Mammary epithelial cell (primary cell): Measurements from ENCODE around the gene KAT6B.

Experiments
- EZH2 ChIP-seq: IDR thresholded peaks from 2 replicates; pipeline ENCODE4 v1.6.1; 2012; ENCODE audit warnings: low read length, inconsistent platforms, borderline replicate concordance
- TF ChIP-seq, protein P1 (sequence below), 2 donors: IDR thresholded peaks in 1 of 2; conservative IDR thresholded peaks in 1 of 2; 2 replicates each; pipeline ENCODE4 v1.5.1; 2011 to 2012; ENCODE audit warnings: inconsistent platforms in 2 of 2, low read length in 2 of 2, mild to moderate bottlenecking in 2 of 2, control low read depth in 1 of 2, low read depth in 1 of 2; ENCODE audit not compliant: insufficient read depth in 1 of 2; ENCODE audit errors: extremely low read depth in 1 of 2

DNA sequence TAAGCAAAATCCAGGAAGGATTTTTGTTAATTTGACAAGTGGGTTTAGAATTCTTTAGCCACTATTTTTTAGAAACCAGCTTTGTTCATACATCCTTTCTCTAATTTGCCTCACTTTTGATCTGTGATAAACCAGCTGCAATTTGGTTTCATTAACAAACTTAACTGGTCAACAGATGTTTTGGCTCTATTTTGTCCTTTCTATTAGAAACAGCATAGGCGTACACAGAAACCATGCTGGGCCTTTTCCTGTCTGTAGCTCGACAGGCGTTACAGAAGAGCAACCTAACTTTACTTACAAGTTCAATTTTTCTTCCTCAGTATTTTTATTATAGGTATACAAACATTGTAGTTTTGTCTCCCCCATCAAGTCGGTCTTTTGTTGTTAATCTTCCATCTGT lies 28.2 kb downstream of the KAT6B start:
- TF ChIP-seq, protein P1, sequence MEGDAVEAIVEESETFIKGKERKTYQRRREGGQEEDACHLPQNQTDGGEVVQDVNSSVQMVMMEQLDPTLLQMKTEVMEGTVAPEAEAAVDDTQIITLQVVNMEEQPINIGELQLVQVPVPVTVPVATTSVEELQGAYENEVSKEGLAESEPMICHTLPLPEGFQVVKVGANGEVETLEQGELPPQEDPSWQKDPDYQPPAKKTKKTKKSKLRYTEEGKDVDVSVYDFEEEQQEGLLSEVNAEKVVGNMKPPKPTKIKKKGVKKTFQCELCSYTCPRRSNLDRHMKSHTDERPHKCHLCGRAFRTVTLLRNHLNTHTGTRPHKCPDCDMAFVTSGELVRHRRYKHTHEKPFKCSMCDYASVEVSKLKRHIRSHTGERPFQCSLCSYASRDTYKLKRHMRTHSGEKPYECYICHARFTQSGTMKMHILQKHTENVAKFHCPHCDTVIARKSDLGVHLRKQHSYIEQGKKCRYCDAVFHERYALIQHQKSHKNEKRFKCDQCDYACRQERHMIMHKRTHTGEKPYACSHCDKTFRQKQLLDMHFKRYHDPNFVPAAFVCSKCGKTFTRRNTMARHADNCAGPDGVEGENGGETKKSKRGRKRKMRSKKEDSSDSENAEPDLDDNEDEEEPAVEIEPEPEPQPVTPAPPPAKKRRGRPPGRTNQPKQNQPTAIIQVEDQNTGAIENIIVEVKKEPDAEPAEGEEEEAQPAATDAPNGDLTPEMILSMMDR (conservative IDR thresholded peaks at IDR 0.05 in 1 of 2, IDR thresholded peaks at IDR 0.05 in 1 of 2; ENCODE audit: extremely low read depth in 1 of 2, insufficient read depth in 1 of 2, low read depth in 1 of 2, low read length in 2 of 2) = no peak
- TF ChIP-seq EZH2 = no peak
